Thymus (tissue), 11 donors: ENCODE data around the gene EPHA6. TPM values are rescaled to one million over a fixed set of nuclear protein-coding genes. Genes with fewer than 3 reads are reported as not detected.
"Not testable (repeated sequence)": the region's sequence is repeated elsewhere in the genome, so short reads cannot be mapped to it uniquely, and the experiment has no call there.

ENCODE experiments used
- DNase-seq, 9 donors: peaks; one replicate each; pipeline ENCODE4 v3.0.0-alpha.2; 2013; ENCODE audit warnings: low spot score in 9 of 9, low read depth in 6 of 9, missing footprints in 1 of 9
- H3K27ac ChIP-seq, 2 donors: one replicate each; pipeline ENCODE4 v1.5.1; 2013; ENCODE audit warnings: control low read depth in 1 of 2, low read depth in 1 of 2, low read length in 1 of 2, mild to moderate bottlenecking in 1 of 2, moderate library complexity in 1 of 2
- H3K27me3 ChIP-seq, 2 donors: one replicate each; pipeline ENCODE4 v1.5.1; 2013; ENCODE audit warnings: low read length in 1 of 2; ENCODE audit not compliant: control insufficient read depth in 2 of 2, insufficient read depth in 1 of 2
- H3K36me3 ChIP-seq, 2 donors: one replicate each; pipeline ENCODE4 v1.5.1; 2013; ENCODE audit warnings: low read length in 1 of 2, mild to moderate bottlenecking in 1 of 2, moderate library complexity in 1 of 2; ENCODE audit not compliant: control insufficient read depth in 2 of 2, insufficient read depth in 2 of 2
- H3K4me1 ChIP-seq, 2 donors: one replicate each; pipeline ENCODE4 v1.5.1; 2013; ENCODE audit warnings: low read length in 2 of 2; ENCODE audit not compliant: control insufficient read depth in 2 of 2, insufficient read depth in 2 of 2
- H3K4me3 ChIP-seq, 2 donors: one replicate each; pipeline ENCODE4 v1.5.1; 2013; ENCODE audit warnings: low read length in 2 of 2, control low read depth in 1 of 2, mild to moderate bottlenecking in 1 of 2
- H3K9me3 ChIP-seq, 2 donors: one replicate each; pipeline ENCODE4 v1.5.1; 2013; ENCODE audit warnings: low read length in 1 of 2, mild to moderate bottlenecking in 1 of 2; ENCODE audit not compliant: control insufficient read depth in 2 of 2, insufficient read depth in 1 of 2
- WGBS: extraction: QIAGEN DNeasy Blood & Tissue Kit; methylation state at CpG from one replicate; pipeline ENCODE4 v1.1.7; 2013; 5-methylcytosine and 5-hydroxymethylcytosine counted together
- polyA plus RNA-seq: library from polyadenylated mRNA; stranded (reverse); fragments of 200-250 nt; gene quantifications from one replicate; pipeline ENCODE4 v1.2.3, GENCODE V29; 2013
- total RNA-seq: library from RNA; stranded (reverse); fragments of 120-200 nt; gene quantifications from one replicate; pipeline ENCODE4 v1.2.4, GENCODE V29; 2013
- donor health status: healthy.

EPHA6 gene
- total and polyA plus RNA-seq, 2 donors: 0.09 to 1.3 TPM

DNA sequence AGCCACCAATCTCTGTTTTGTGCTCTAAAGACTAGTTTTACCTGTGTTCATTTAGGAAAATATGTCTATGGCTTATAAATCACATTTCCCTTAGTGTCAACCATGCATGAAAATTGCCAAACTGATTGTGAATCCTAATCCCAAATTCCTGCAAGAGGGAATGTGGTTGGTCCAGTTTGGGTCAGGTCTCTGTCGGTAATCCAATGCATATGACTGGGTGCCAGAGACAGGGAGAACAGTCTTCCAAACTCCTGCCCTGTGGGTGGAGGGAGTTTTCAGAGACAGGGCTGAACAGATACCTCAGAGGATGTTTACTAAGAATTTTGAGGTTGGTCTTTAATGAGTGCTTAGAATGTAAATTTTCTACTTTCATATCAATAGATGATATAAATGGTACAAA lies 649.6 kb downstream of the EPHA6 start:
- 27% methylated on average over 1 of the region's 1 CpG for whole genome bisulfite sequencing
- no peak for DNase-seq
- Histone ChIP-seq H3K27me3 (no peaks in the 10 kb centered on the region), H3K4me3 (no peak overlapping the region), H3K36me3 (no peaks in the 10 kb centered on the region), H3K4me1 (no peaks in the 10 kb centered on the region), H3K27ac (no peak overlapping the region), H3K9me3 (no peaks in the 10 kb centered on the region)

DNA sequence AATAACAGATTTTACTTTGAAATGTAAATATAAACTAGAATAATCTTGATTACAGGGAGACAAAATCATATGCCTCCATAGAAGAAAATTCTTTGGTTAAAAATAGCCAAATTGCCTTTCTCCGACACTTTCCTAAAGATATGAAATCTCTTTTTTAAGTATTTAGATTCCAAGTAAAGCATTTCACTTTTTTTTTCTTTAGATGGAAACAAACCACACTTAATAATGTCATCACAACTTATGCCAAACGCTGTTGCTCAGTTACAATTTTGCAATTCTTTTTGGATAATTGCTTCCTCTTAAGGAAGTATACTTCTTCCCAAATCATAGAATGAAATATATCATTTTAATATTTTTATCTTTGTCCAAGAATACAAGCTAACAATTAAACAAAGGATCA lies 656.1 kb downstream of the EPHA6 start:
- no peaks in the 10 kb centered on the region for H3K9me3 ChIP-seq
- H3K27me3 ChIP-seq: no peaks in the 10 kb centered on the region
- no peak for DNase-seq
- H3K27ac ChIP-seq: no peak overlapping the region
- WGBS: 84% methylated on average over 2 of the region's 2 CpGs
- H3K36me3 ChIP-seq: no peaks in the 10 kb centered on the region
- no peaks in the 10 kb centered on the region for H3K4me1 ChIP-seq
- H3K4me3 ChIP-seq: no peak overlapping the region

DNA sequence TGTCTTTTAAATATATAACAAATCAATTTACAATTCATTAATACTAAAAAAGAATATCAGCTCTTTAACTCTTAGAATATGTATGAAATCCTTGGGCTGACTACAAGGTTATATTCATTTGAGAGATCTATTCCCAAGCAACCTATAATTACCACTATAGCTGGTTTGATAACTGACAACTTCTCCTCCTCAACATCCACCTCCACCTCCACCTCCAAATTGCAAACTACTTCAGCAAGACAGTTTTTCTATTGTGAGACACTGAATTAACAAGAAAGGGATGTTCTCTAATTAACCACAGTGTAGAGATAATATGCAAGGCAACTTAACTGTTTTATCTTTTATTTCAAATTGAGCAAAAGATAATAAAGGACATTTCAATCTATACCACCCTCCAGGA lies 665.3 kb downstream of the EPHA6 start:
- H3K4me3 ChIP-seq: no peak overlapping the region
- no peaks in the 10 kb centered on the region for H3K9me3 ChIP-seq
- H3K27ac ChIP-seq: no peak overlapping the region
- no peak for DNase-seq
- no peaks in the 10 kb centered on the region for H3K27me3 ChIP-seq
- no peaks in the 10 kb centered on the region for H3K36me3 ChIP-seq
- no peaks in the 10 kb centered on the region for H3K4me1 ChIP-seq

DNA sequence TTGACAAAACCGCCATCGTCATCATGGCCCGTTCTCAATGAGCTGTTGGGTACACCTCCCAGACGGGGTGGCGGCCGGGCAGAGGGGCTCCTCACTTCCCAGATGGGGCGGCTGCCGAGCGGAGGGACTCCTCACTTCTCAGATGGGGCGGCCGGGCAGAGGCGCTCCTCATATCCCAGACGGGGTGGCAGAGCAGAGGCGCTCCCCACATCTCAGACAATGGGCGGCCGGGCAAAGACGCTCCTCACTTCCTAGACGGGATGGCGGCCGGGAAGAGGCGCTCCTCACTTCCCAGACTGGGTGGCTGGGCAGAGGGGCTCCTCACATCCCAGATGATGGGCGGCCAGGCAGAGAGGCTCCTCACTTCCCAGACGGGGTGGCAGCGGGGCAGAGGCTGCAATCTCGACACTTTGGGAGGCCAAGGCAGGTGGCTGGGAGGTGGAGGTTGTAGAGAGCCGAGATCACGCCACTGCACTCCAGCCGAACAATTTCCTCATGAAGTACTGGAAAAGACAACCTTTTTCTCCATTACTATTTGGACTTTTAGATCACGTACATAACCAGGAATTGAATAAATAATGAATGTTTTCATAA lies 666.4 kb downstream of the EPHA6 start:
- not testable (repeated sequence) for H3K27me3 ChIP-seq, DNase-seq, H3K27ac ChIP-seq, H3K4me1 ChIP-seq, H3K36me3 ChIP-seq, H3K9me3 ChIP-seq, H3K4me3 ChIP-seq
- WGBS: 92% methylated on average over 26 of the region's 29 CpGs

DNA sequence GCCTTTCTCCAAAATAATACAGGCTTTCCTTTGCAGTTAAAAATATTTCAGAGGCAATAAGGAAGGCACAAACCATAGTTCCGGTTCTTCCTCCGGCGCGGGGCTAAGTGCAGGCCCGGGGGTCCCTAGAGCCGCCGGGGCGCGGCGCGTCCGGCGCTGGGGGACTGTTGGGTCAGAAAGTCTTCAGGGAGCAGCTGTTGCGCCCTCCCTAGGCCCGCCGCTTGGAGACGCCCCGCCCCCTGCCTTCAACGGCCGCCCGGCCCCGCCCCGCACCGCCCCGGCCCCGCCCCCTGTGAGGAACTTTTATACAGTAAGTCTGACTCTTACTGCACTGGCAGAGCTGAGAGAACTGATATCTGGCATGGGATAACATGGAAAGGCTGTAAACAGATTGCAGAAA lies 667.0 kb downstream of the EPHA6 start:
- no peak overlapping the region for H3K4me3 ChIP-seq
- H3K9me3 ChIP-seq: no peaks in the 10 kb centered on the region
- H3K36me3 ChIP-seq: no peaks in the 10 kb centered on the region
- WGBS: 91% methylated on average over 26 of the region's 26 CpGs
- no peaks in the 10 kb centered on the region for H3K27me3 ChIP-seq
- H3K4me1 ChIP-seq: no peaks in the 10 kb centered on the region
- no peak overlapping the region for H3K27ac ChIP-seq
- DNase-seq: no peak

DNA sequence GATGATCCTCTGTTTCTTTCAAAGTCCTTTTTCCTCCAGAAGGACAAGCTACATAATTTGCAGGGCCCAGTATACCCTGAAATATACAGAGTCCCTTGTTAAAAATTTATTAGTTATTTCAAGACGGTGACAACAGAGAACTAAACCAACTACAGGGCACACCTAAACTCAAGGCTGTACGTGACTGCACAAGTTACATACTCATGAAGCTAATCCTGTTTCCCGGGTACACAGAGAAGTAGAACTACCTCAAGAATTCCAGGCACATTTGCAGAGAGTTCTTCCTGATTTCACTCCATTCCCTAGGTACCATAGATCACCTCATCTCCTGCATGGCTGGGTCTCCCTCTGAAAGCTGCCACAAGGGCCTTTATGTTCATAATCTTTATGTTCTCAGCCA lies 670.8 kb downstream of the EPHA6 start:
- DNase-seq: no peak
- 92% methylated on average over 3 of the region's 3 CpGs for WGBS
- Histone ChIP-seq H3K9me3 (no peaks in the 10 kb centered on the region), H3K27ac (no peak overlapping the region), H3K4me3 (no peak overlapping the region), H3K4me1 (no peaks in the 10 kb centered on the region), H3K36me3 (no peaks in the 10 kb centered on the region), H3K27me3 (no peaks in the 10 kb centered on the region)

DNA sequence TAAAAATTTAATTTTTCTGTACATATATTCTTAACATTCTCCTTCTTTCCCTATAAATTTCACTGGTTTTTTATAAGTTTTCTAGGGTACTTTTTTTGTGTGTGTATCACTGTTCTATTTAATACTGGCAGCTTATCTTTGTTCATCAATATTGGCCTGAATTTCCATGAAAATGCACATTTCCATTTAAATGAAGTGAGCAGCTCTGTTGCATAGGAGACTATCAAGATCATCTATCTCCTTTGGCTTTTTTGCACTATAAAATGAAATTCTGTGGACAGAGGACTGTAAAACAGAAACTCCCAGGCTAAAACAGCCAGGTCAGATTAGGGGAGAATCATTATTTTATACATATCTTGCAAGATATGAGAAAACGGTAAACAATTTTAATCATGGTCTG lies 673.2 kb downstream of the EPHA6 start:
- WGBS: 92% methylated on average over 1 of the region's 1 CpG
- no peaks in the 10 kb centered on the region for H3K36me3 ChIP-seq
- H3K27ac ChIP-seq: no peak overlapping the region
- no peak overlapping the region for H3K4me3 ChIP-seq
- H3K4me1 ChIP-seq: no peaks in the 10 kb centered on the region
- no peak for DNase-seq
- no peaks in the 10 kb centered on the region for H3K9me3 ChIP-seq
- no peaks in the 10 kb centered on the region for H3K27me3 ChIP-seq

DNA sequence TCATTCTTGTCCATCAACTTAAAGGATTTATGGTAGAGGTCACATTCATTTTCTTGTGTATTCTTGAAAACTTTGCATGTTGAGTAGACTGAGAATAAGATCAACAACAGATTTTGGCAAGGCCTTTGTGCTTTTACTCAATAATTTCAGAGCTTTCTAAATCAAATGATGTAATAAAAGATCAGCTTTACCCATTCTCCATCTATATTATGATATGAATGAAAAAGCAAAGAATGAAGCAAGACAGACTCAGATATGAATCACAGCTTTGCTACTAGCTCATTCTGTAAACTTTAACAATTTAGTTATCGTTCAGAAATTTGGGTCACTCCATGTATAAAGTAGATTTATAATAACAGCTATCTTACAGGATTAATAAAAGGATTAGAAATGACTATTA lies 674.3 kb downstream of the EPHA6 start:
- Histone ChIP-seq H3K4me3 (no peak overlapping the region), H3K36me3 (no peaks in the 10 kb centered on the region), H3K4me1 (no peaks in the 10 kb centered on the region), H3K27ac (no peak overlapping the region), H3K27me3 (no peaks in the 10 kb centered on the region), H3K9me3 (no peaks in the 10 kb centered on the region)
- no peak for DNase-seq
- 93% methylated on average over 1 of the region's 1 CpG for WGBS

DNA sequence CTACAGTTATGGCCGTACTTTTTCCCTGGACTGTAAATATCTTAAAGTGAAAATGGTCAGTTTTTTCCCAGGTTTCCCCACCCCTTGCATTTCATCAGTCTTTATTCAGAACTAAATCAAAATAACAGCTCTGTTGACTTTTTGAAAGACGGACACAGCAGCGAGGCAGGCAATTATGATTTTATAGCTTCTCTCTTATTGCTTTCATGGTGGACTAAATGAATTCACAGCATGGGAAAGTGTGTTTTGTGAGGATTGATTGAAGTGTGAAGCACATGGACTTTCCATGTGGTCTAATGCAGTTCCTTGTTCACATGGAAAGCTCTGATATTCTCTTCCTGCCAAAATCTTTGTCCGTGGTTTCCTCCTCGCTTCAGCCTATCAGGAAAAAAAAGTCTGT lies 681.5 kb downstream of the EPHA6 start:
- WGBS: 92% methylated on average over 5 of the region's 5 CpGs
- no peak for DNase-seq
- Histone ChIP-seq H3K4me1 (no peaks in the 10 kb centered on the region), H3K9me3 (no peaks in the 10 kb centered on the region), H3K36me3 (no peaks in the 10 kb centered on the region), H3K27ac (no peak overlapping the region), H3K27me3 (no peaks in the 10 kb centered on the region), H3K4me3 (no peak overlapping the region)

DNA sequence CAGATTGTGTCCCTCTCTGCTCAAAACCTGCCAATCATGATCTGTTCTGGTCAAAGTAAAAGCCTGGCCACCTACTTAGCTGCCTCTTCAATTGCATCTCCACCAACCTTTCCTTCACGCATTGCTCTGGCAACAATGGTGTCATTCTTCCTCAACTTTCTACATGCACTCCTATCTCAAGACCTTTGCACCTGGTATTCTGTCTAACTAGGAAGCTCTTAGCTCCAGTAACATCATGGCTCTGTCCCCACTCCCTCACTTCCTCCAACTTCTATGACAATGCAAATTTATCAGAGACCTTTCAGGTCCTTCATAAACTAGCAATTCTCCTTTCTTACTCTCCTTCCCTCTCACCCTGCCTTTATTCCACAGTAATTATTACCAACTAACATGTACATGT lies 682.7 kb downstream of the EPHA6 start:
- 98% methylated on average over 1 of the region's 1 CpG for WGBS
- Histone ChIP-seq H3K27ac (no peak overlapping the region), H3K9me3 (no peaks in the 10 kb centered on the region), H3K4me1 (no peaks in the 10 kb centered on the region), H3K36me3 (no peaks in the 10 kb centered on the region), H3K27me3 (no peaks in the 10 kb centered on the region), H3K4me3 (no peak overlapping the region)
- DNase-seq: no peak
